Measurements from ENCODE around the gene GPX1.

The GPX1 gene

GRCh38 chr3:49313896-49314688 is 44.1 kb downstream of the GPX1 start:
- no peaks in the 10 kb centered on the region for H3F3A ChIP-seq (ENCODE audit: insufficient read depth, low read length)
- no peak overlapping the region for H3K27ac ChIP-seq (ENCODE audit: low read depth, low read length, poor library complexity, severe bottlenecking)
- H3K79me2 ChIP-seq (ENCODE audit: insufficient read depth, low read length) = no peaks in the 10 kb centered on the region
- H3K4me1 ChIP-seq (ENCODE audit: insufficient read depth, low read length, severe bottlenecking) = no peaks in the 10 kb centered on the region
- no peak overlapping the region for H3K9ac ChIP-seq (ENCODE audit: low read length)
- H3K9me3 ChIP-seq (ENCODE audit: low read length) = no peaks in the 10 kb centered on the region
- no peak overlapping the region for H2AFZ ChIP-seq (ENCODE audit: low read length)
- H3K4me2 ChIP-seq (ENCODE audit: low read length) = no peak overlapping the region
- H3K9me2 ChIP-seq (ENCODE audit: low read depth, low read length) = no peaks in the 10 kb centered on the region
- H3K27me3 ChIP-seq (ENCODE audit: insufficient read depth, low read length) = no peaks in the 10 kb centered on the region
- no peak for TF ChIP-seq EZH2 (IDR thresholded peaks at IDR 0.05; ENCODE audit: borderline replicate concordance, low read length)
- TF ChIP-seq CTCF (IDR thresholded peaks at IDR 0.05; ENCODE audit: low read length) = no peak
- H4K20me1 ChIP-seq (ENCODE audit: insufficient read depth, low read length) = no peaks in the 10 kb centered on the region
- H3K4me3 ChIP-seq (ENCODE audit: low read depth, low read length, poor library complexity, severe bottlenecking) = no peak overlapping the region
- H3K36me3 ChIP-seq (ENCODE audit: insufficient read depth, low read length) = peaks cover 63% of the 10 kb centered on the region

- Histone ChIP-seq H3K27ac (ENCODE audit: low read depth, low read length, poor library complexity, severe bottlenecking) (no peak overlapping the region), H3K4me3 (ENCODE audit: low read depth, low read length, poor library complexity, severe bottlenecking) (no peak overlapping the region), H3K4me2 (ENCODE audit: low read length) (no peak overlapping the region), H3K4me1 (ENCODE audit: insufficient read depth, low read length, severe bottlenecking) (no peaks in the 10 kb centered on the region), H2AFZ (ENCODE audit: low read length) (no peak overlapping the region), H3K9ac (ENCODE audit: low read length) (no peak overlapping the region), H3K79me2 (ENCODE audit: insufficient read depth, low read length) (no peaks in the 10 kb centered on the region), H3K9me2 (ENCODE audit: low read depth, low read length) (no peaks in the 10 kb centered on the region), H3K9me3 (ENCODE audit: low read length) (no peaks in the 10 kb centered on the region), H3F3A (ENCODE audit: insufficient read depth, low read length) (no peaks in the 10 kb centered on the region), H3K36me3 (ENCODE audit: insufficient read depth, low read length) (peaks cover 65% of the 10 kb centered on the region), H4K20me1 (ENCODE audit: insufficient read depth, low read length) (no peaks in the 10 kb centered on the region), H3K27me3 (ENCODE audit: insufficient read depth, low read length) (no peaks in the 10 kb centered on the region)
- TF ChIP-seq CTCF (IDR thresholded peaks at IDR 0.05; ENCODE audit: low read length) (no peak), EZH2 (IDR thresholded peaks at IDR 0.05; ENCODE audit: borderline replicate concordance, low read length) (no peak)
Observed at GRCh38 chr3:49311283-49311682, 46.9 kb downstream of the GPX1 start.

- Histone ChIP-seq H3K9me2 (ENCODE audit: low read depth, low read length) (no peaks in the 10 kb centered on the region), H3K4me3 (ENCODE audit: low read depth, low read length, poor library complexity, severe bottlenecking) (no peak overlapping the region), H3K9ac (ENCODE audit: low read length) (no peak overlapping the region), H4K20me1 (ENCODE audit: insufficient read depth, low read length) (no peaks in the 10 kb centered on the region), H3K4me2 (ENCODE audit: low read length) (no peak overlapping the region), H3K27ac (ENCODE audit: low read depth, low read length, poor library complexity, severe bottlenecking) (no peak overlapping the region), H3K79me2 (ENCODE audit: insufficient read depth, low read length) (no peaks in the 10 kb centered on the region), H3K4me1 (ENCODE audit: insufficient read depth, low read length, severe bottlenecking) (no peaks in the 10 kb centered on the region), H3F3A (ENCODE audit: insufficient read depth, low read length) (no peaks in the 10 kb centered on the region), H3K27me3 (ENCODE audit: insufficient read depth, low read length) (no peaks in the 10 kb centered on the region), H3K36me3 (ENCODE audit: insufficient read depth, low read length) (peaks cover 68% of the 10 kb centered on the region), H3K9me3 (ENCODE audit: low read length) (no peaks in the 10 kb centered on the region), H2AFZ (ENCODE audit: low read length) (no peak overlapping the region)
- TF ChIP-seq CTCF (IDR thresholded peaks at IDR 0.05; ENCODE audit: low read length) (no peak), EZH2 (IDR thresholded peaks at IDR 0.05; ENCODE audit: borderline replicate concordance, low read length) (no peak)
Observed at GRCh38 chr3:49310677-49311076, 47.5 kb downstream of the GPX1 start.

Data from OCI-LY1 (cell line).